Measurements from ENCODE around the gene HNMT. TPM values are rescaled to one million over a fixed set of nuclear protein-coding genes. Genes with fewer than 3 reads are reported as not detected.

The HNMT gene
- total and polyA plus RNA-seq, 2 of the 8 experiments (the other 6 are each of a cell fraction or from before 2014, with no cell fraction given) = 1.6 to 3.6 TPM

- H3K18ac ChIP-seq (ENCODE audit: extremely low read depth, low read length) = no peak overlapping the region
- DNase-seq (ENCODE audit: low read depth in 1 of 2, low spot score in 2 of 2) (no peak), FAIRE-seq (no peak)
- H3K79me2 ChIP-seq (ENCODE audit: control insufficient read depth in 1 of 2, insufficient read depth in 2 of 2, low read length in 2 of 2) = no peaks in the 10 kb centered on the region
- H3K4me1 ChIP-seq (replicated peaks in 1 of 4; ENCODE audit: control insufficient read depth in 3 of 4, insufficient read depth in 4 of 4, low read length in 3 of 4) = no peaks in the 10 kb centered on the region
- H2BK20ac ChIP-seq (ENCODE audit: low read length) = no peak overlapping the region
- H4K5ac ChIP-seq (ENCODE audit: insufficient read length, low read depth, low read length) = no peak overlapping the region
- H3K9me3 ChIP-seq (ENCODE audit: insufficient read depth in 2 of 2, low read depth in 1 of 2, low read length in 1 of 2) = no peaks in the 10 kb centered on the region
- H3K27me3 ChIP-seq (replicated peaks in 1 of 4; ENCODE audit: control insufficient read depth in 3 of 4, extremely low read depth in 1 of 4, insufficient read depth in 3 of 4, low read length in 3 of 4) = no peaks in the 10 kb centered on the region
- H3K4me3 ChIP-seq (ENCODE audit: extremely low read depth in 1 of 4, insufficient read depth in 2 of 4, low read depth in 3 of 4, low read length in 4 of 4) = no peak overlapping the region
- no peaks in the 10 kb centered on the region for H3K36me3 ChIP-seq (ENCODE audit: control insufficient read depth in 2 of 4, insufficient read depth in 4 of 4, low read length in 3 of 4)
- H2AFZ ChIP-seq (ENCODE audit: low read length) = no peak overlapping the region
- no peak overlapping the region for H2AK5ac ChIP-seq (ENCODE audit: low read depth, low read length)
- no peak overlapping the region for H3K9ac ChIP-seq (replicated peaks in 1 of 4; ENCODE audit: extremely low read depth in 1 of 4, low read depth in 3 of 4, low read length in 3 of 4)
- H3K14ac ChIP-seq (ENCODE audit: insufficient read length) = no peak overlapping the region
- H2BK15ac ChIP-seq (ENCODE audit: low read length) = no peak overlapping the region
- no peaks in the 10 kb centered on the region for H3K79me1 ChIP-seq (ENCODE audit: low read depth, low read length)
- no peaks in the 10 kb centered on the region for H3K23me2 ChIP-seq (ENCODE audit: low read depth, low read length)
- no peak overlapping the region for H3K27ac ChIP-seq (ENCODE audit: low read depth, low read length)
- H3K56ac ChIP-seq (replicated peaks; ENCODE audit: insufficient read length, low read depth, low read length) = no peak overlapping the region
- POLR2A ChIA-PET (ENCODE audit: partially characterized antibody) = no interaction called here
- 90% methylated on average over 3 of the region's 3 CpGs; no CpG with 5 or more reads in 1 of the 2 experiments for WGBS, 2 experiments (ENCODE audit: extremely low coverage in 1 of 2, insufficient coverage in 1 of 2, insufficient read length in 1 of 2, insufficient replicate concordance in 2 of 2, low coverage in 1 of 2, low lambda C conversion rate in 2 of 2, missing lambda C conversion rate in 1 of 2)
- no peak overlapping the region for H2BK12ac ChIP-seq (ENCODE audit: low read depth, low read length)
- CTCF ChIA-PET (ENCODE audit: partially characterized antibody) = interaction anchor here (0.6 to 1.5 kb wide), 3 partner anchors 52 to 798 kb away, joined by 3 to 6 read pairs (median 3); no protein-coding TSS in a partner anchor
- no peaks in the 10 kb centered on the region for H4K20me1 ChIP-seq (replicated peaks in 1 of 2; ENCODE audit: control insufficient read depth in 1 of 2, insufficient read depth in 2 of 2, low read length in 2 of 2)
- H2BK5ac ChIP-seq (ENCODE audit: low read depth, low read length) = no peak overlapping the region
- no peak overlapping the region for H4K8ac ChIP-seq (ENCODE audit: extremely low read depth, insufficient read depth, low read length)
- H3K4me2 ChIP-seq (ENCODE audit: insufficient read depth in 1 of 2, low read depth in 2 of 2, low read length in 2 of 2) = no peak overlapping the region
- TF ChIP-seq MAX (IDR thresholded peaks at IDR 0.05) (no peak), SP4 (IDR thresholded peaks at IDR 0.05; ENCODE audit: low read length) (no peak), TCF12 (IDR thresholded peaks at IDR 0.05; ENCODE audit: low read depth, low read length) (no peak), HDAC2 (IDR thresholded peaks at IDR 0.05; ENCODE audit: borderline replicate concordance in 1 of 2, low read depth in 2 of 2, low read length in 2 of 2) (no peak), SUZ12 (IDR thresholded peaks at IDR 0.05; ENCODE audit: low read length) (no peak), RAD21 (IDR thresholded peaks at IDR 0.05 in 1 of 2, conservative IDR thresholded peaks at IDR 0.05 in 1 of 2; ENCODE audit: low read depth in 2 of 2, low read length in 2 of 2) (no peak), KDM4A (IDR thresholded peaks at IDR 0.05; ENCODE audit: low read depth, low read length, severe bottlenecking) (no peak)
- no peak overlapping the region for H2BK120ac ChIP-seq (replicated peaks; ENCODE audit: low read depth, low read length)
- no peak overlapping the region for H3K23ac ChIP-seq (ENCODE audit: insufficient read length)
- H4K91ac ChIP-seq (replicated peaks; ENCODE audit: insufficient read length, low read length) = no peak overlapping the region
- H3K4ac ChIP-seq (replicated peaks; ENCODE audit: insufficient read length, low read depth, low read length) = no peak overlapping the region
Observed at GRCh38 chr2:138016351-138017087, 52.2 kb downstream of the HNMT start.
